T-helper 1 cell (primary cell): ENCODE measurements around the gene HMGN4.
A peak's percentile ranks its signal among the peaks of the same experiment; 100 is the strongest.

Source experiments
- DNase-seq, 5 donors: peaks; one replicate each; pipeline ENCODE4 v3.0.0-alpha.2; 2012 to 2020

HMGN4 gene

DNA sequence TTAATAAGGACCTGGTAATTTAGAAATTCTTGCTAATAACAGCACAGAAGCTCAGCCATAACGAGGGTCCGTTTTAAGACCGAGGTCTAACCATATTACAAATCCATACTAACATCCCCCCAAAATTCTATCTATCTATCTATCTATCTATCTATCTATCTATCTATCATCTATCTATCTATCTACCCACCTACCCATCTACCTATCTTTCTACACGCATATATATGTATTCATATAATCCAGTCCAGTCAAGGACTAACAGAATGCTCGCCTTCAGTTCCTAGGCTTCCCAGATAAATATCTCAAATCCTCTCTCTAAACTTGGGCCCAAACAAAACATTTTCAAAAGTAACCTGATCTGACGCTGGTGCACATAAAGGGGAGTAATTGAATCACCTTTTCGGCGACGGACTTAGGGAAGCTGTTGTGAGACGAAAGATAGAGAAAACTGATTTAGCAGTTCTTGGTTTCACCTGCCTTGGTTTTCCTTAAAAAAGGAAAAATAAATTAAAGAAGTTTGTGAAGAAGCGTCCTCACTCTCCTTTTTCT is 14.5 kb downstream of the HMGN4 start:
- DNase-seq = no peak

DNA sequence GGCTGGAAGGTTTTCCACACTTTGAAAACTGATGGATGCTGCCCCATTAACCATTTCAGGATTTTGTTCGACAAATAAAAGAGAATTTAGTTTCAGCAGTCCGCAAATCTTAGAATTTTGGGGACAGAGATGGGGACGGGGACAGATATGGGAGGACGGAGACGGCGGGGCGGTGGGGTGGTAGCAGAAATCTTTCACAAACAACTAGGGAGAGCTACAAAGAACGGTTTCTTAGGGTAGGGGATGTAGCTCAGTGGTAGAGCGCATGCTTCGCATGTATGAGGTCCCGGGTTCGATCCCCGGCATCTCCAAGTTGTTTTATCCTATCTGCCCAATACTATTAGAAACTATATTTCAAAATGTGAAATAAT is 15.1 kb downstream of the HMGN4 start:
- DNase-seq = peak; percentile 35 to 80 (median 56)

DNA sequence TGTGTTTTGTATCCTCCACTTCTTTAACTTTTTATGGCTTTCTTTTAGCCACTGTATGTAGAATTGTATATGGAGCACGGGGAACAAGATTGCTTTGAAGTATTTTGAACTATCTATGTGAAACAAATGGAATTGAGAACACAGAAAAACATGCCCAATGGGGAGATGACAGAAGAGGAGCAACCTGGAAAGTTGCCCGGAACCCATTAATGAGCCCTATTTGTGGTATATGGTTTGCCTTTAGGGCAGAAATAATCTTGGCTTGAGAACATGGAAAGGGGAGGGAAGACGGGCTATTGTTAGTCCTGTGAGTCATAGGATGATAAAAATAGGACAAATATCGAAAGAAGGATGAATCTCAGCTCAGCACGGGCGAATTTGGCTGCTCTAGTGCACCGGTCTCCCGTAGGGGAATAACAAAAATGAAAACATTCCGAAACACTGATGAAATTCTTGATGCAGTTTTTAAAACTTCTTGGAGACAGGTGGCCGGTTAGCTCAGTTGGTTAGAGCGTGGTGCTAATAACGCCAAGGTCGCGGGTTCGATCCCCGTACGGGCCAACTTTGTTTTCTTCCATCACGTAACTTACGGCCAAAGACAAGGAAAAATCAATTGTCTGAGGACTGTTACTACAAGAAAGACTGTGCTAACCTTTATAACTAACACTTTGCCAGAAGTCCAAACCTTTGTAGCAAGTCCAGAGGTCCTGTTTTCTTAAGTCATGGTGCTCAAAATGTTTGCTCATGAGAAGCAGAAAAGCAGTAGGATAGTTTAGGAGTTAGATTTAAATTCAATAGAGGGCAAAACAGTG is 15.7 kb downstream of the HMGN4 start:
- peak in 4 of 5 donors; percentile 52 to 83 (median 68) for DNase-seq

DNA sequence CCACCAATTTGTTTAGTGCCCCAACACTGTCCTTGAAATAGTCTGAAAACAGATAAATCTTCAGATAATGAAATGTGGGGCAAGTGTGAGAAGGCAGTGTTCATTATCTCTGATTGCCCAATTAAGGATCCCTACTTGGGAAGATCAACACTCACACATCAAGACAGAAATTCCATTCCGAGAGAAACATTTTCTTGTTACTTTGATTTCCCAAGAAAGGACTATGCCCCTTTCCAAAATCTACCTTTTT is 16.2 kb downstream of the HMGN4 start:
- no peak for DNase-seq

DNA sequence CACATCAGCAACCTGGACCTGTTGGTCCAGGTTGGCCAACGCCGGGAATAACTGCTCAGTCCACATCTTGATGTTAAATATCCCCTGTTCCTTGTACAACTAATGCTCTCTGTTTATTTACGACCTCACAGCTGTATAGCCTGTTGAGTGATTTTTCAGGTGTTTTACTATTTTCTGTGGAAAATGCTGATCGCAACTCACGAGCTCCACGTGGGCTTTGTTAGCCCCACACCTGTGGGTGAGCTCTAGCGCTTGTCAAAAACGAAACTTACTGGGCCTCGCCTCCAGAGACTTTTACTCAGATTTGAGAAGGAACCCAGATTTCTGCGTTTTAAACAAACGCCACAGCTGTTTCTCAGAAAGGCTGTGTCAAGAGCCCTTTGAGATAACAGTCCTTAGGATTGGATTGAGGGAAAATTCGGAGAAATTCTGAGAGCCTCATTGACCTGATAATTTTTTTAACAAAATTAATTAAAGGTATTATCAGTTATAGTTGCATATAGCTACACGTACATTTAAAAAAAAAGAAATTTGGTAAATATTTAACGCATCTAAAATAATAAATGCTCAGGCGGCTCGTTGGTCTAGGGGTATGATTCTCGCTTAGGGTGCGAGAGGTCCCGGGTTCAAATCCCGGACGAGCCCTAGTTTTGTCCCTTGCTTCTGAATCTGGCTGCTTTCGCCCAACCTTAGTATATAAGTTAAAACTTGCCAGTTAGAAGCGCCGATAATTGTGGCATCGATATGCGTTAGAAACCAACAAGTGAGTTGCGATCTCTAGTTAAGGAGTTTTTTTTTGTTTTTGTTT is 16.7 kb downstream of the HMGN4 start:
- DNase-seq = peak in 4 of 5 donors; percentile 42 to 70 (median 44)

DNA sequence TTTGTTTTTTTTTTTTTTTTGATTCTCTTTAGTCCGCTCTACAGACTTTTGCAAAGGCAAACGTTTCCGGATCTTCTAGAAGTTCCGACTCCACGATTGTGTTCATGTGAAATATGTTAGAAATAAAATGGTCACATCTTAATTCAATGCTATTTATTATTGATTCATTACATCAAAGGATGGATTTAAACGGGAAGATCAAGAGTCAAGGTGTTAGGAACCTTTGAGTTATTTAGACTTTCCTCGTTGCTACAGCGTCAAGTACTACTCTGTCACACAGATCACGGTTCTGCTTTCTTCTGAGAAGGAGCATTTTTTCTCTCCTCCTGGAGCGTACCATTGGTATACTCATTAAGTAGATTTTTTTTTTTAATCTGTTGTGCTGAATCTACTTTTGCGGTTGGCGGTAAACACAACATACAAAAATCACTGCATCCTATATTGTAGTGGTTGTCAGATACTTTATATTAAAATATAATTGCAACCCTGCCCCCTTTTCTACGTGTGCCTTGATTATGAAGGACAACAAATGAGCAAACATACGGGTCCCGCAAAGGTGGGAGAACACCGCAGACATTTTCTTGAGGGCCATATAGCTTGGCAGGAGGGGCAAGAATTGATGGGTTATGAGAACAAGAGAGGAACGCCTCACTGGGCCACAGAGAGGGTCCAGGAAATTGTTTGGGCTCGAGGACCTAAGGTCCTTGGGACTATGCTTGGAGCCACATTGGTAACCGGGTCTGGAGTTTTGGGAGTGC is 17.5 kb downstream of the HMGN4 start:
- DNase-seq = no peak

DNA sequence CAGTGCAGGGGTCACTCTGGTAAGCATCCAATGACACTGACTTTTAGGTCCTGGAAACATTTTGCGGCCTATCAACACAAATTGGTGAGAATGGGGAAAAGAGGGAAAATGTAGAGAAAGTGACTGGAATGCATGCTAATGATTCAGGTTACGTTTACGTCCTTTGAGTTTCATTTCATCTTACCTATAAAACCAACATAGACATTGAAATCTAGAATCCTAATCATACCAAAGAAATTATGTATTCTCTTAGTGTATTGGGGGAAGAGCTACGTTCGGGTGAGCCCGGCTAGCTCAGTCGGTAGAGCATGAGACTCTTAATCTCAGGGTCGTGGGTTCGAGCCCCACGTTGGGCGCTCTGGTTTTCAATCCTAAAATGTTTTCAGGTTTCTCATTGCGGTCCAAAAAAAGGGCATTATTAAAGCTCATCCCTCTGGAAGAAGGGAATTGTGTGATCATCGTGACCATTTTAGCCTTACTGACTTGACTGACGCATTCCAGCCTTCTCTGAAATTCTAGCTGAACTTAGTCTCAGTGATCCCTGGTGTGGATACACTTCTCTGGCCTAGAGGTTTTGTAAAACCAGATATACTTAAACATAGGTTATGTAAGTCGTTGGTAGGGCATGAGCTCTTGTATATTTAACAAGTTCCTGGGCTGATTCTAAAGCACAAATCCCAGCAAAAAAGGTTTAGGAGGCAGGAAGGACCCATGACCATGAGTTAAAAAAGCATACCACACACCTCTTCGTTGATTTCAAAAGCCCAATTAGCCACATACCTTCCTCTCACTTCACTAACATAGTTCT is 18.3 kb downstream of the HMGN4 start:
- DNase-seq = peak in 1 of 5 donors; percentile 39

DNA sequence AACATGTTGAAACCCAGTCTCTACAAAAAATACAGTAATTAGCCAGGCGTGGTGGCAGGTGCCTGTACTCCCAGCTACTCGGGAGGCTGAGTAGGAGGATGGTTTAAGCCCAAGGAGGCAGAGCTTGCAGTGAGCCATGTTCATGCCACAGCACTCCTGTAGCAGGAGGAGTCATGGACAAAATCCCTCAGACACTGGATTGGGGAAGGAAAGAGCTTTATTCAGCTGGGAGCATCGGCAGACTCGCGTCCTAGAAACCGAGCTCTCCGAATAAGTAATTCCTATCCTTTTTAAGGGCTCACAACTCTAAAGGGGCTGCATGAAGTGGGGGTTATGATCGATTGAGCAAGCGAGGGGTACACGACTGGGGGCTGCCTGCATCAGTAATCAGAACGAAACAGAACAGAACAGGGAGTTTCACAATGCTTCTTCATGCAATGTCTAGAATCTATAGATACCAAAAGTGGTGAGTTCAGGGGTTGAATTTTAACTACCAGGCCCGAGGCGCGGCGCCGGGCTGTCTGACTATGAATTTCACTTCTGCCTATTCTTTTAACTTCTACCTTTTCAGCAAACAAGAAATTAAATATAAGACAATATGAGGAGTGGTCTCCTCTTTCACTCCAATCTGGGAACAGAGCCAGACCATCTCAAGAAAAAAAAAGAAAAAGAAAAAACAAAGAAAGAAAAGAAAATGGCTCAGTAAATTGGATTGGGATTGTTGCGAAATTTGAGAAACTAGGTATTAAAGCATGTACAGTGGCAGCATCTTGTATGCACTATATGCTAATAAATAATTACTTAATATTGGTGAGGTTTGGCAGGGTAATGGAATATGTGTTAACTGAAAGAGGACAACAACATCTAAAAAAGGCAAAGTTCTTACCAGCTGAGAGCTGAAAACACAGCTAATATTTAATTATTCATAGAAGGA is 23.6 kb downstream of the HMGN4 start:
- DNase-seq = no peak

DNA sequence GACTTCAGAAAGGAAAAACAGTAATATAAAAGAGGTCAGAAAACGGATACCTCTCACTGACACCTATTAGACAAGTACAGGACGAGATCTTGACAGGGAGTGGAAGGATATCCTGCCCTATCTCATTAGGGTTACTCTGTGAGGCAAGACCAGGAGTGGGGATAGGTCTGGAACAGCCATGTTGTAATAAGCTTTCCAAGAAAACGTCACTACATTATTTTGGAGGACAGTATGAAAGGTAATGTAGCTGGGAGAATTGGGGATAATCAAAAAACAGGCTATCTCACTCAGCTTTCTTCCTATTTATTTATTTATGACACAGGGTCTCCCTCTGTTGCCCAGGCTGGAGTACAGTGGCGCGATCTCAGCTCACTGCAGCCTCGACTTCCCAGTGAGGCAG is 25.3 kb downstream of the HMGN4 start:
- DNase-seq = no peak

DNA sequence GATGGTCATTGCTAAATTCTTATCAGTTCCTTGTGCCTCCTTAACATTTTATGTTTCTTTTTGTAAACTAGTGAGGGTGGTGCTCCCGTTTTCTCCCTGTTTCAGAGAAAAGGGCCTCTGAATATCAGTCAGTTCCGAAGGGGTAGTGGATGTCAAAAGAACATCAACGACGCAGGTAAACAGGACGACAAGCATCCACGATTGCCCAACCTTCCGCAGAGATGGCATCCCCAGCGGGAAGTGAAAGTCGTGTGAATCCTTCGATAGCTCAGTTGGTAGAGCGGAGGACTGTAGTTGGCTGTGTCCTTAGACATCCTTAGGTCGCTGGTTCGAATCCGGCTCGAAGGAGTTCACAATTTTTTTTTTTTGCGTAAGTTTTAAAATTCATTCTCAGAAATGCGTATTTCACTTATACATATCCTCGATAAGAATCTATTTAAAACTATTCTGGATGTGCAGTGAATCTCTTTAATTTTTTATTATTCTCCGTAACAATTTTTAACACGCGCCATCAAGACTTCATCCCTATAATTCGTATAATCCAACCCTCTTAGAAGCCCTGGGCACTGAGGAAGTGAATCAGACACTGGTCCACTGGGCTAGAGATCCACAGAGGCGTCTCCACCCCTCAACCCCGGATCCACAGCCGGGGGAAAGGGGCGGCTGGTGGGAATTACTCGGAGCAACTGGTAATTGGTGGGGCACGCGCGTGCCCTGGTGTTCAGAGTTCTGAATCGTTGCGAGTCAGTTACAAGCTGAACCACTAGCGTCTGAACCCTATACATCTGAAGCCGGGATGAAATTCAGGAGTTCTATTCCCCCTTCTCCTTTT is 30.7 kb downstream of the HMGN4 start:
- peak; percentile 85 to 98 (median 94) for DNase-seq

DNA sequence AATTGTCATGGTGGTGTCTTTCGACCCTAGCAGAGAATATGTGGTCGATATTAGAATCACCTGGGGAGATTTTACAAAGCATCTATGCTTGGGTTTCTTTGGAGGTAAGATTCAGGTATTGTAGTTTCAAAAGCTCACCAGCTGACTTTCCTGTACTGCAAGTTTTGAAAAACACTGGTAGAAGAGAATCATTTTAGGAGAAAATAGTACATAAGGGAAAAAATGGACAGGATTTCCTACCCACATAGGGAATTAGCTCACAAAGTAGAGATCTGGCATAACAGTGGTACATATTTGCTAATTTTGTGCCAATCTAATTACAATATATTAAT is 31.2 kb downstream of the HMGN4 start:
- no peak for DNase-seq

DNA sequence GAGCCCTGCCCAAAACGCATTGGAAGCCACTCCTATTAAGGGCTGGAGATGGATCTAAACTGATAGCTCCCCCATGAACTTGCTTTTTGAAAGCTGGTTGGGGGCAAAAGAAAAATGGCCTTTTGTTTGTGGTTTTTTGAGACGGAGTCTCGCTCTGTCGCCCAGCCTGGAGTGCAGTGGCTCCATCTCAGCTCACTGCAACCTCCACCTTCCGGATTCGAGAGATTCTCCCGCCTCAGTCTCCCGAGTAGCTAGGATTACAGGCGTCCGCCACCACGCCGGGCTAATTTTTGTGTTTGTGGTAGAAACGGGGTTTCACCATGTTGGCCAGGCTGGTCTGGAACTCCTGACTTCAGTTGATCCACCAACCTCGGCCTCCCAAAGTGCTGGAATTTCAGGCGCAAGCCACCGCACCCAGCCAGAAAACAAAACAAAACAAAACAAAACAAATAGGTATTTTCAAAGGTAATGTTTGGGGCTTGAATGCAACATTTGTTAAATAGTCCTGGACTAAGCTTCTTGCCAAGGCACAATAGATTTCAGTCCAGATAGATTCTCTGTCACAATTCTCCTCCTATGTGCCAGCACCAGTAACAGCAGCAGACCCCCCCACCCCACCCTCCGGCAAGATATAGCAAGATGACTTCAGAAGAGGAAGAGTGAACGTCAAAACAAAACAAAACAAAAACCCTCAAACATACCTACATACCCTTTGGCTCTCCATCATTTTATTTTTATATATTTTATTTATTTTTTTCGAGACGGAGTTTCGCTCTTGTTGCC is 32.1 kb downstream of the HMGN4 start:
- DNase-seq = no peak

DNA sequence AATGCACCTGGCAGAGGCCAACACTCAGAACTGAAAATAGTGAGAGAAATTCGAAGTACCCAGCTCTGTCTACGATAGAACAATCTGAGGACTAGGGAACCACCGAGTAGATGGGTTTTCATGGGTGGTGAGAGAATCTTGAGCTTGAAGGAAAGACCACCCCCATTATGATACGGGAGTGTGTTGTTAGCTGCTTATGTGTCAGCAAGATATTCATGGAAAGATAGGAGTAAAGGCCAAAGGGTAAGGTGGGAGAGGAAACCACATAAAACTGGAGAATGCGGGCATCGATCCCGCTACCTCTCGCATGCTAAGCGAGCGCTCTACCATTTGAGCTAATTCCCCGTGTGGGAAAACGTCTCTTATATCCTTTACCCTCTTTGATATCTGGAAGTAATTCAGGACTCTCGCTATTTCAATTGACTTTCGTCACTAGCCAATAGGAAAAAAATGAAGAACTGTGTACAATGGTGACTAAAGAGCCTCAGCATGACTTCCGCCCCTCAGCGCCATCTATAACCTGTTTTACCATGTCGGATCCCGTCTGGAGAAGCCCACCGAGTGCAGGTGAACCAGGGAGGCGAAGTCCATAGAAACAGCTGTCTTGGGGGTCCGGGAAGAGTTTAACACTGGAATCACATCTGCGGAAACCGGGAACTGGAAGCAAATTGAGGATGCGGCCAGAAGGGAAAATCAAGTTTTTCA is 33.6 kb downstream of the HMGN4 start:
- DNase-seq = peak in 2 of 5 donors; percentile 39 to 60

DNA sequence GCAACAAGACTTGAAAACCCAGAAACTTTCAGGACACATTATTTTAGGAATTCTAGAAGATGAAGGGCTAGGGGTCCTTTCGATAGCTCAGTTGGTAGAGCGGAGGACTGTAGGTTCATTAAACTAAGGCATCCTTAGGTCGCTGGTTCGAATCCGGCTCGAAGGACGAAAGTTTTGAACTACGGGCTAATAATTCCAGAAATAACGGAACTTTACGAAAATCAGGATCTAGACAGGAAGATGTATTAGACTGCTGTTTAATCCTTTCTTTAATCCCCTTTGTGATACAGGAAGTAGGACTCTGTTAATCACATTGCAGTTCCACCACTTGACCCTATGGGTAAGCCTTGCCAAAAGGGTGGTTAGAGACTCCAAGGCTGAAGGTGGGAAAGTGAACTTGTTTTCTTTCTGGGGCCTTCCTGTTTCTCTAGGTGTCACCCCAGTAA is 37.4 kb downstream of the HMGN4 start:
- no peak for DNase-seq

DNA sequence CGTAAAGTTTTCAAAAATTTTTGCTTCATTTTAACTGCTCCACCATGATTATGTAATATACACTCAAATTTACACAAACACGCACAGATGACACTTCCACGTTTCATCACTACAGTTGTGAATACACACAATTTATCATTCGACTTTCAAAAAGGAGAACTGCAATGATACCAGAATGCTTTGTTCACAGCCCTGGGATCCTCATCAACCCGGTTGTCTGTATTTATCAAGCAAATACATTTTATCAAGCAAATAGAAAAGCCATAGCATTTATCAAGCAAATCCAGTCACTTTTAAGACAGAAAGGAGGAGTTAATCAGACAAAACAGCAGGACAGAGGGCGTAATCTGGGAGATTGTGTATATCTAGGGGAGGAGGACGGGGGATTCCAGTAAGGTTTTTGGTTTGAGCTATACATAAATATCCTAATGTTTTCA is 38.3 kb downstream of the HMGN4 start:
- DNase-seq = no peak

DNA sequence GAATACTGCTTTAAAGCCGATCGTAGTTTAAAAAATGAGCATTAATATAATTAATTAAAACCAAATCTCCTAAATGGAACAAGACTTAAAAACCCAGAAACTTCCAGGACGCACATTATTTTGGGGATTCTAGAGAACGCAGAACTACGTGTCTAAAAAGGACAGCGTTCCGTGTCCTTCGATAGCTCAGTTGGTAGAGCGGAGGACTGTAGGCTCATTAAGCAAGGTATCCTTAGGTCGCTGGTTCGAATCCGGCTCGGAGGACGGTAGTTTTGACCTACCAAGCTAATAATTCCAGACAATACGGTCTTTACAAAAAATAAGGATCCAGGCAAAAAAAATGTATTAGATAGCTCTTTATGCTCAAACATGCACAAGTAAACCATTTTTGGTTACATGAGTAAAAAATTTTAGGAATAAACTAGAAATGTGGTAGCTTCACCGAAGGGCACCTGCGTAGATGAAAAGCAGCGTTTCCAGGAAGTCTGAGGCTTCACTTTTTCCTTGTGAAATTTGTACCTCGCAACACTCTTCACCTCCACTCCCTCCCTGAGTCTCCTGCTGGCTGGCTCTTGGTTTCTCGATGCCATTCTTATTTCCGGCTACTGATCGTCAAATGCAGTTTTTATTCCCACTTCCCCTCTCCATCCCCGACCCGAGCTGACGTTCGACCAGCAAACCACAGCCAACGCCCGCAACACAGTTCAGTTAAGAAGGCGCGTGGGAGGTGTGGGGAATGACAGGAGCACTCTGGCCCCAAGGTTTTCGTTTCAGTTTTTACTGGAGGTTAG is 39.0 kb downstream of the HMGN4 start:
- peak in 3 of 5 donors; percentile 30 to 56 (median 52) for DNase-seq

DNA sequence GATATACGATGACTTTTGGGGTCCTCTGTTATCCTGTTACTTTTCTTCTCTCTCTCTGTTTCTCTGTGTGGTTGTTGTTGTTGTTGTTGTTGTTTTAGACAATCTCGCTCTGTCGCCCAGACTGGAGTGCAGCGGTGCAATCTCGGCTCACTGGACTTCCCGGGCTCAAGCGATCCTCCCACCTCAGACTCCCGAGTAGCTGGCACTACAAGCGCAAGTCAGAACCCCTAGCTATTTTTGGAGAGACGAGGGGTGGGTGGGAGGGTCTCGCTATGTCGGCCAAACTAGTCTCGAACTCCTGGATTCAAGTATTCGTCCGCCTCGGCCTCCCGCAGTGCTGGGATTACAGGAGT is 39.5 kb downstream of the HMGN4 start:
- no peak for DNase-seq

DNA sequence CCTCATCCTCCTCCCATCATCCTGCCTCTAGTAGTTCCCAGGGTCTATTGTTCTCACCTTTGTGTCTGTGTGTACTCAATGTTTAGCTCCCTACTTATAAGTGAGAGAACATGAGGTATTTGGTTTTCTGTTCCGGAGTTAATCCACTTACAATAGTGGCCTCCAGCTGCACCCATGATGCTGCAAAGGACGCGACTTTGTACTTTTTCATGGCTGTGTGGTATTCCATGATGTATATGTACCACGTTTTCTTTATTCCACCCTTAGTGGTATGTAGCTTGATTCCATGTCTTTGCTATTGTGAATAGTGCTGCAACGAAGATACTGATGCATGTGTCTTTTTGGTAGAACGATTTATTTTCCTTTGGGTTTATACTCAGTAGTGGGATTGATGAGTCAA is 40.1 kb downstream of the HMGN4 start:
- no peak for DNase-seq
